IMR-90 (cell line): Measurements from ENCODE around the gene DMAC2L. TPM values are rescaled to one million over a fixed set of nuclear protein-coding genes. Genes with fewer than 3 reads are reported as not detected.
A peak's percentile ranks its signal among the peaks of the same experiment; 100 is the strongest.

Source experiments
- ATAC-seq: fragments of 200-7000 bp; cut with Tn5 transposase; 2 replicates; pipeline ENCODE4 v1.9.1; 2020; ENCODE audit warnings: low read depth, mild to moderate bottlenecking, moderate library complexity
- BruUV-seq: library from RNA; stranded (reverse); fragments of 400-500 nt; replicated peaks from 2 replicates; lab custom pipeline; 2021; lab: Mats Ljungman, UMichigan
- CTCF ChIA-PET: fragments of 300-600 bp; formaldehyde crosslinking; extraction: SDS; loops from one replicate; lab custom pipeline; 2021; ENCODE audit warnings: antibody characterized with exemption; lab: Yijun Ruan, JAX
- POLR2A ChIA-PET: fragments of 300-600 bp; sonication (Branson Sonifier 250); formaldehyde crosslinking; loops from one replicate; lab custom pipeline; 2022; ENCODE audit warnings: antibody characterized with exemption; ENCODE audit not compliant: unreplicated experiment; lab: Charles Lee
- DNase-seq: peaks from one replicate; pipeline ENCODE4 v3.0.0; 2013
- H2AFZ ChIP-seq: replicated peaks from 2 replicates; pipeline ENCODE3; 2013; ENCODE audit warnings: low read length, mild to moderate bottlenecking; ENCODE audit not compliant: poor library complexity
- H2AK5ac ChIP-seq: 2 replicates; pipeline ENCODE4 v1.6.1; 2013; ENCODE audit warnings: low read depth, low read length, inconsistent platforms
- H2AK9ac ChIP-seq: replicated peaks from 2 replicates; pipeline ENCODE3; 2013; ENCODE audit warnings: mild to moderate bottlenecking, low read depth, low read length, moderate library complexity; ENCODE audit not compliant: poor library complexity
- H2BK120ac ChIP-seq: 2 replicates; pipeline ENCODE4 v1.6.1; 2013; ENCODE audit warnings: low read depth, low read length, inconsistent platforms
- H2BK15ac ChIP-seq: 3 replicates; pipeline ENCODE4 v1.6.1; 2013; ENCODE audit warnings: low read depth, low read length, inconsistent platforms
- H2BK20ac ChIP-seq: 2 replicates; pipeline ENCODE4 v1.6.1; 2013; ENCODE audit warnings: low read depth, mild to moderate bottlenecking, inconsistent platforms, low read length, moderate library complexity
- H2BK5ac ChIP-seq: 2 replicates; pipeline ENCODE4 v1.6.1; 2013; ENCODE audit warnings: mild to moderate bottlenecking, low read depth, low read length, inconsistent platforms; ENCODE audit not compliant: poor library complexity, severe bottlenecking
- H3K14ac ChIP-seq: replicated peaks from 2 replicates; pipeline ENCODE4 v1.6.1; 2013; ENCODE audit warnings: low read depth, low read length, inconsistent platforms
- H3K18ac ChIP-seq: 2 replicates; pipeline ENCODE4 v1.6.1; 2013; ENCODE audit warnings: low read depth, low read length, control low read depth
- H3K23ac ChIP-seq: 2 replicates; pipeline ENCODE4 v1.6.1; 2013; ENCODE audit warnings: low read depth, low read length, inconsistent platforms
- H3K27ac ChIP-seq: 2 replicates; pipeline ENCODE4 v1.5.1; 2013; ENCODE audit warnings: mild to moderate bottlenecking, control low read depth, low read length; ENCODE audit not compliant: insufficient read depth
- H3K27me3 ChIP-seq: 2 replicates; pipeline ENCODE4 v1.6.1; 2013; ENCODE audit warnings: low read length; ENCODE audit not compliant: control insufficient read depth, insufficient read depth
- H3K36me3 ChIP-seq: 2 replicates; pipeline ENCODE4 v1.6.1; 2013; ENCODE audit warnings: low read length, mixed read lengths; ENCODE audit not compliant: control insufficient read depth, insufficient read depth
- H3K4ac ChIP-seq: 2 replicates; pipeline ENCODE4 v1.6.1; 2013; ENCODE audit warnings: low read depth, low read length, inconsistent platforms
- H3K4me1 ChIP-seq: 2 replicates; pipeline ENCODE4 v1.6.1; 2013; ENCODE audit warnings: low read length, mixed read lengths; ENCODE audit not compliant: control insufficient read depth, insufficient read depth
- H3K4me2 ChIP-seq: 2 replicates; pipeline ENCODE4 v1.6.1; 2013; ENCODE audit warnings: low read depth, mild to moderate bottlenecking, control low read depth, low read length, moderate library complexity
- H3K4me3 ChIP-seq: 2 replicates; pipeline ENCODE4 v1.5.1; 2013; ENCODE audit warnings: low read depth, mild to moderate bottlenecking, control low read depth, low read length, moderate library complexity; ENCODE audit not compliant: insufficient read depth
- H3K56ac ChIP-seq: 2 replicates; pipeline ENCODE4 v1.6.1; 2013; ENCODE audit warnings: low read length, inconsistent platforms; ENCODE audit not compliant: insufficient read depth; ENCODE audit errors: extremely low read depth
- H3K79me1 ChIP-seq, 2 experiments: 2 replicates each; pipeline ENCODE4 v1.6.1; 2013; ENCODE audit warnings: low read length in 2 of 2, inconsistent platforms in 1 of 2, low read depth in 1 of 2
- H3K9ac ChIP-seq: 2 replicates; pipeline ENCODE4 v1.6.1; 2013; ENCODE audit warnings: low read depth, low read length, control low read depth
- H3K9me1 ChIP-seq: 2 replicates; pipeline ENCODE4 v1.6.1; 2013; ENCODE audit warnings: low read length, inconsistent platforms; ENCODE audit not compliant: insufficient read depth
- H3K9me3 ChIP-seq: 2 replicates; pipeline ENCODE4 v1.6.1; 2013; ENCODE audit warnings: low read length; ENCODE audit not compliant: control insufficient read depth, insufficient read depth
- H4K20me1 ChIP-seq: 2 replicates; pipeline ENCODE4 v1.6.1; 2013; ENCODE audit warnings: low read length, inconsistent platforms; ENCODE audit not compliant: insufficient read depth
- H4K5ac ChIP-seq: 2 replicates; pipeline ENCODE4 v1.6.1; 2013; ENCODE audit warnings: mild to moderate bottlenecking, low read depth, low read length, control low read depth
- H4K8ac ChIP-seq, 2 experiments: 2 replicates each; pipeline ENCODE4 v1.6.1; 2013; ENCODE audit warnings: low read depth in 2 of 2, low read length in 2 of 2, control low read depth in 1 of 2, inconsistent platforms in 1 of 2
- H4K91ac ChIP-seq: 2 replicates; pipeline ENCODE4 v1.6.1; 2013; ENCODE audit warnings: low read depth, low read length, inconsistent platforms; ENCODE audit not compliant: insufficient read depth
- FOS ChIP-seq: fragments of 150-350 bp; IDR thresholded peaks from 2 replicates; pipeline ENCODE4 v1.6.1; 2016; ENCODE audit warnings: low read depth, low read length
- NFE2L2 ChIP-seq: fragments of 150-350 bp; IDR thresholded peaks from 2 replicates; pipeline ENCODE4 v1.6.1; 2016; ENCODE audit warnings: low read depth, mild to moderate bottlenecking, low read length
- RAD21 ChIP-seq: IDR thresholded peaks from 2 replicates; pipeline ENCODE4 v1.6.1; 2012; ENCODE audit warnings: low read length, improper control_type of control experiment
- RCOR1 ChIP-seq: IDR thresholded peaks from 2 replicates; pipeline ENCODE4 v1.6.1; 2012; ENCODE audit warnings: mild to moderate bottlenecking, low read length, improper control_type of control experiment; ENCODE audit not compliant: insufficient replicate concordance
- SMC3 ChIP-seq: fragments of 150-350 bp; IDR thresholded peaks from 2 replicates; pipeline ENCODE4 v1.6.1; 2016; ENCODE audit warnings: low read depth, mild to moderate bottlenecking, antibody characterized with exemption, low read length, moderate library complexity
- WGBS, 2 experiments: methylation state at CpG; one replicate each; pipeline versions ENCODE4 v1.1.5 to v1.1.7; 2013; ENCODE audit warnings: missing lambda C conversion rate in 2 of 2; ENCODE audit not compliant: insufficient read length in 1 of 2; ENCODE audit errors: extremely low coverage in 2 of 2; 5-methylcytosine and 5-hydroxymethylcytosine counted together
- dilution Hi-C: fragments of 300-500 bp; cut with HindIII; formaldehyde crosslinking; loops from one replicate; pipeline ENCODE4 v1.14.3; 2018; ENCODE audit warnings: low sequenced_read_pairs; ENCODE audit not compliant: unreplicated experiment
- in situ Hi-C: fragments of 300-500 bp; cut with MboI; formaldehyde crosslinking; loops from 3 replicates; pipeline ENCODE4 v1.14.3; 2019; ENCODE audit warnings: low sequenced_read_pairs, inconsistent platforms, mixed read lengths
- intact Hi-C: fragments of 100-400 bp; cut with micrococcal nuclease; formaldehyde crosslinking; loops from 2 replicates; pipeline ENCODE4 v1.10.0; 2022
- polyA plus RNA-seq, 3 experiments: library from polyadenylated mRNA; depleted of rRNA; stranded (reverse); fragments of >200 nt; gene quantifications; 2 replicates each; pipeline ENCODE4 v1.2.3, GENCODE V29; 2012; ENCODE audit warnings: low replicate concordance in 1 of 3
- total RNA-seq: library from RNA; depleted of rRNA; stranded (reverse); fragments of >200 nt; gene quantifications from 2 replicates; pipeline ENCODE4 v1.2.3, GENCODE V29; 2012

Gene DMAC2L
- total and polyA plus RNA-seq, 2 of the 4 experiments (the other 2 are of a cell fraction) = 5.0 to 6.1 TPM

DNA sequence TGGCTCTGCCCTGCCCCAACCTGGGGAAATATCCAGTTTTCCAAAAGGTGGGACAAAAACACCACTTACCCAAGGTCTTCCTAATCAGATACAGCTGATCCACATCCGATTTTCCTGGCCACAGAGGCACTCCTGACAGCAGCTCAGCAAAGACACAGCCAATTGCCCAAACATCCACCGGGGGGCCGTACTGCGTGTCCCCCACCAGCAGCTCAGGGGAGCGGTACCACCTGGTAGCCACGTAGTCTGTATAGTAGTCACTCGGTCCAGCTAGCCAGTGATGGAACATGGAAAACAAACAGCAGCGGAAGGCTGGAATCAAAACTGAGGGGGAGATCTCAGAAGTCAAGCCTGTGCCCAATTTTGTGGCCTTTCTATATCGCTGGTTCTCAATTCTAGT is 28.8 kb downstream of the DMAC2L start:
- Histone ChIP-seq H4K8ac (no peak overlapping the region), H3K27me3 (no peaks in the 10 kb centered on the region), H2BK20ac (peak overlapping the region; percentile 48; the same call in 1 of the 2 replicates), H3K27ac (no peak overlapping the region), H3K4me1 (peaks cover 21% of the 10 kb centered on the region), H3K18ac (no peak overlapping the region), H4K91ac (no peak overlapping the region), H3K36me3 (no peaks in the 10 kb centered on the region), H3K9me1 (peaks cover 17% of the 10 kb centered on the region), H3K9me3 (no peaks in the 10 kb centered on the region), H2AFZ (no peak overlapping the region), H3K9ac (no peak overlapping the region), H3K56ac (no peak overlapping the region), H3K14ac (no peak overlapping the region), H2AK9ac (peak overlapping the region; percentile 45), H2BK120ac (no peak overlapping the region), H3K4ac (peak overlapping the region; percentile 33; the same call in 1 of the 2 replicates), H3K4me3 (no peak overlapping the region), H2AK5ac (no peak overlapping the region; the same call in none of the 2 replicates), H4K5ac (no peak overlapping the region), H2BK5ac (no peak overlapping the region), H3K79me1 (peaks cover 0 to 14% of the 10 kb centered on the region in 2 experiments; a peak in 2 of 4 replicates), H2BK15ac (no peak overlapping the region), H3K23ac (no peak overlapping the region), H3K4me2 (no peak overlapping the region), H4K20me1 (no peaks in the 10 kb centered on the region)
- TF ChIP-seq RCOR1 = no peak
- TF ChIP-seq NFE2L2 = no peak
- no peak for TF ChIP-seq FOS
- no peak for TF ChIP-seq SMC3
- no peak for TF ChIP-seq RAD21
- ATAC-seq = no peak
- in situ Hi-C loops = no loop called here
- BruUV-seq = no TSS peak
- intact Hi-C loops = no loop called here
- DNase-seq = no peak
- 91% methylated on average over 8 of the region's 9 CpGs; no CpG with 5 or more reads in 1 of the 2 experiments for WGBS, 2 experiments
- ChIA-PET POLR2A (no interaction called here), CTCF (no interaction called here)
- dilution Hi-C loops = no loop called here
